Measurements from ENCODE around the gene FHOD1. TPM values are rescaled to one million over a fixed set of nuclear protein-coding genes. Genes with fewer than 3 reads are reported as not detected.

FHOD1 gene
- total RNA-seq, 1 experiment from 2014 or later, result 45.5 TPM

- Histone ChIP-seq H3K9me2 (replicated peaks; ENCODE audit: low read length) (no peaks in the 10 kb centered on the region), H3K9ac (ENCODE audit: low read length) (peak overlapping the region; percentile 94), H3K4me1 (ENCODE audit: insufficient read depth, low read length) (peaks cover 12% of the 10 kb centered on the region; the same call in 1 of the 2 replicates), H3F3A (ENCODE audit: low read length, unreplicated experiment) (no peaks in the 10 kb centered on the region), H3K4me3 (ENCODE audit: low read length) (peak overlapping the region; percentile 100), H3K27me3 (ENCODE audit: low read length) (no peaks in the 10 kb centered on the region), H3K79me2 (ENCODE audit: low read length) (peaks cover 19% of the 10 kb centered on the region), H3K4me2 (ENCODE audit: low read length) (peak overlapping the region; percentile 84), H3K9me3 (ENCODE audit: low read length) (no peaks in the 10 kb centered on the region), H3K36me3 (ENCODE audit: low read depth, low read length) (peaks cover 11% of the 10 kb centered on the region; the same call in 1 of the 2 replicates), H3K27ac (ENCODE audit: low read length) (no peak overlapping the region), H2AFZ (ENCODE audit: low read length) (peak overlapping the region; percentile 88), H4K20me1 (ENCODE audit: low read length) (no peaks in the 10 kb centered on the region)
- ChIA-PET POLR2A (ENCODE audit: unreplicated experiment) (interaction anchor here (0.5 to 0.9 kb wide), 6 partner anchors 8 to 337 kb away, joined by 3 to 5 read pairs (median 3); partner anchors contain the start of gene FHOD1), CTCF (interaction anchor here (1.3 to 1.7 kb wide), 2 partner anchors 18 to 28 kb away, joined by 5 to 9 read pairs; partner anchors contain the start of gene ELMO3)
- no peak for ATAC-seq
- BruUV-seq (replicated peaks), result TSS peak; percentile 57
- no peak for DNase-seq
- no peak for TF ChIP-seq CTCF (conservative IDR thresholded peaks at IDR 0.05; ENCODE audit: low read depth, low read length)
- no peak for TF ChIP-seq EZH2phosphoT487 (IDR thresholded peaks at IDR 0.05; ENCODE audit: borderline replicate concordance, low read length)
- no peak for TF ChIP-seq EZH2 (IDR thresholded peaks at IDR 0.05; ENCODE audit: low read length, unreplicated experiment)
- intact Hi-C loops (cut with micrococcal nuclease), result no loop called here
Measured at GRCh38 chr16:67226295-67226803, 20.9 kb downstream of the FHOD1 start.

- intact Hi-C loops (cut with micrococcal nuclease), result no loop called here
- CTCF ChIA-PET, result no interaction called here
- no peak for ATAC-seq
Measured at GRCh38 chr16:67223992-67224391, 23.3 kb downstream of the FHOD1 start.

More at GRCh38 chr16:67223992-67224391, 23.3 kb downstream of the FHOD1 start:
- Histone ChIP-seq H3K27me3 (ENCODE audit: low read length) (no peaks in the 10 kb centered on the region), H3F3A (ENCODE audit: low read length, unreplicated experiment) (no peaks in the 10 kb centered on the region), H2AFZ (ENCODE audit: low read length) (no peak overlapping the region), H3K9me2 (replicated peaks; ENCODE audit: low read length) (no peaks in the 10 kb centered on the region), H3K9me3 (ENCODE audit: low read length) (no peaks in the 10 kb centered on the region), H3K79me2 (ENCODE audit: low read length) (peaks cover 19% of the 10 kb centered on the region), H4K20me1 (ENCODE audit: low read length) (no peaks in the 10 kb centered on the region), H3K4me1 (ENCODE audit: insufficient read depth, low read length) (peaks cover 12% of the 10 kb centered on the region; the same call in 1 of the 2 replicates), H3K27ac (ENCODE audit: low read length) (no peak overlapping the region), H3K4me2 (ENCODE audit: low read length) (no peak overlapping the region), H3K9ac (ENCODE audit: low read length) (no peak overlapping the region), H3K4me3 (ENCODE audit: low read length) (no peak overlapping the region), H3K36me3 (ENCODE audit: low read depth, low read length) (peaks cover 8% of the 10 kb centered on the region; the same call in 1 of the 2 replicates)
- DNase-seq, result no peak
- no peak for TF ChIP-seq CTCF (conservative IDR thresholded peaks at IDR 0.05; ENCODE audit: low read depth, low read length)
- no peak for TF ChIP-seq EZH2 (IDR thresholded peaks at IDR 0.05; ENCODE audit: low read length, unreplicated experiment)
- TF ChIP-seq EZH2phosphoT487 (IDR thresholded peaks at IDR 0.05; ENCODE audit: borderline replicate concordance, low read length), result no peak
- POLR2A ChIA-PET (ENCODE audit: unreplicated experiment), result no interaction called here
- no TSS peak for BruUV-seq (replicated peaks)
